MM.1S (cell line): Measurements from ENCODE around the gene USP37.

ENCODE experiments used
- CTCF ChIP-seq: fragments of 300-600 bp; sonication (generic); IDR thresholded peaks from 2 replicates; pipeline ENCODE4 v1.5.1; 2016; ENCODE audit warnings: antibody characterized with exemption, low read length, mixed read lengths
- EZH2 ChIP-seq: fragments of 300-600 bp; sonication (generic); optimal IDR thresholded peaks from 2 replicates; pipeline ENCODE3; 2017; ENCODE audit warnings: low read depth, mild to moderate bottlenecking, antibody characterized with exemption, low read length, mixed read lengths

- TF ChIP-seq EZH2 (no peak), CTCF (no peak)
These were observed 121.6 kb downstream of the USP37 start for GRCh38 chr2:218446547-218446946.
